Measurements from ENCODE around the gene PTN. TPM values are rescaled to one million over a fixed set of nuclear protein-coding genes. Genes with fewer than 3 reads are reported as not detected.
"Not testable (repeated sequence)": the region's sequence is repeated elsewhere in the genome, so short reads cannot be mapped to it uniquely, and the experiment has no call there.

PTN gene
- polyA plus RNA-seq, 3 donors = not detected

GRCh38 chr7:137242616-137243015, 100.9 kb downstream of the PTN start:
- H3K27me3 Mint-ChIP-seq (ENCODE audit: low read depth in 3 of 3) = peaks cover 0 to 2% (median 0%) of the 10 kb centered on the region in 3 donors
- DNase-seq = no peak
- 81% methylated on average over 4 of the region's 7 CpGs for WGBS (ENCODE audit: insufficient coverage)

GRCh38 chr7:137241655-137242360, 101.7 kb downstream of the PTN start:
- no peaks in the 10 kb centered on the region for H3K79me2 ChIP-seq (ENCODE audit: insufficient read depth, low read length)
- no peaks in the 10 kb centered on the region for H3K4me1 Mint-ChIP-seq
- no peak overlapping the region for H3K4me3 ChIP-seq (replicated peaks in 1 of 3; ENCODE audit: low read depth in 2 of 3, low read length in 3 of 3)
- TF ChIP-seq CTCF (IDR thresholded peaks at IDR 0.05) = no peak
- no peak overlapping the region for H3K9ac ChIP-seq (ENCODE audit: insufficient read depth, low read length, poor library complexity, severe bottlenecking)
- no peak for DNase-seq
- H3K36me3 ChIP-seq (replicated peaks in 1 of 2; ENCODE audit: control insufficient read depth in 1 of 2, insufficient read depth in 2 of 2, low read length in 2 of 2) = no peaks in the 10 kb centered on the region
- no peaks in the 10 kb centered on the region for H3K27me3 ChIP-seq (ENCODE audit: control insufficient read depth in 2 of 2, insufficient read depth in 2 of 2, low read length in 2 of 2)
- H3K27ac ChIP-seq (ENCODE audit: low read depth in 1 of 2, low read length in 2 of 2) = no peak overlapping the region
- no peaks in the 10 kb centered on the region for H4K20me1 ChIP-seq (ENCODE audit: insufficient read depth, low read length)
- no peaks in the 10 kb centered on the region for H3K4me1 ChIP-seq (ENCODE audit: control insufficient read depth in 1 of 2, insufficient read depth in 2 of 2, low read length in 2 of 2)
- H3K27ac Mint-ChIP-seq = no peak overlapping the region
- H3K9me3 ChIP-seq (replicated peaks in 1 of 2; ENCODE audit: control insufficient read depth in 1 of 2, insufficient read depth in 1 of 2, low read length in 2 of 2) = no peaks in the 10 kb centered on the region
- H3K36me3 Mint-ChIP-seq = no peaks in the 10 kb centered on the region
- no peak overlapping the region for H3K4me3 Mint-ChIP-seq
- H2AFZ ChIP-seq (ENCODE audit: insufficient read depth, low read depth, low read length, poor library complexity, severe bottlenecking) = no peak overlapping the region
- no peak overlapping the region for H3K4me2 ChIP-seq (replicated peaks; ENCODE audit: extremely low read depth, low read length, poor library complexity, severe bottlenecking)
- WGBS (ENCODE audit: insufficient coverage) = 59% methylated on average over 2 of the region's 5 CpGs
- H3K9me3 Mint-ChIP-seq = peaks cover 0 to 6% (median 3%) of the 10 kb centered on the region in 7 donors
- intact Hi-C loops (cut with micrococcal nuclease) = no loop called here
- H3K27me3 Mint-ChIP-seq (ENCODE audit: low read depth in 3 of 3) = no peaks in the 10 kb centered on the region

More at GRCh38 chr7:137242616-137243015, 100.9 kb downstream of the PTN start:
- peaks cover 0 to 6% (median 3%) of the 10 kb centered on the region in 7 donors for H3K9me3 Mint-ChIP-seq
- intact Hi-C loops (cut with micrococcal nuclease) = no loop called here
- Histone ChIP-seq H3K79me2 (ENCODE audit: insufficient read depth, low read length) (no peaks in the 10 kb centered on the region), H3K4me3 (replicated peaks in 1 of 3; ENCODE audit: low read depth in 2 of 3, low read length in 3 of 3) (no peak overlapping the region), H3K4me2 (replicated peaks; ENCODE audit: extremely low read depth, low read length, poor library complexity, severe bottlenecking) (no peak overlapping the region), H3K9me3 (replicated peaks in 1 of 2; ENCODE audit: control insufficient read depth in 1 of 2, insufficient read depth in 1 of 2, low read length in 2 of 2) (no peaks in the 10 kb centered on the region), H3K9ac (ENCODE audit: insufficient read depth, low read length, poor library complexity, severe bottlenecking) (no peak overlapping the region), H3K27ac (ENCODE audit: low read depth in 1 of 2, low read length in 2 of 2) (no peak overlapping the region), H4K20me1 (ENCODE audit: insufficient read depth, low read length) (no peaks in the 10 kb centered on the region), H3K36me3 (replicated peaks in 1 of 2; ENCODE audit: control insufficient read depth in 1 of 2, insufficient read depth in 2 of 2, low read length in 2 of 2) (no peaks in the 10 kb centered on the region), H2AFZ (ENCODE audit: insufficient read depth, low read depth, low read length, poor library complexity, severe bottlenecking) (no peak overlapping the region), H3K4me1 (ENCODE audit: control insufficient read depth in 1 of 2, insufficient read depth in 2 of 2, low read length in 2 of 2) (no peaks in the 10 kb centered on the region), H3K27me3 (ENCODE audit: control insufficient read depth in 2 of 2, insufficient read depth in 2 of 2, low read length in 2 of 2) (no peaks in the 10 kb centered on the region)
- H3K4me1 Mint-ChIP-seq = no peaks in the 10 kb centered on the region
- H3K36me3 Mint-ChIP-seq = no peaks in the 10 kb centered on the region
- no peak for TF ChIP-seq CTCF (IDR thresholded peaks at IDR 0.05)
- no peak overlapping the region for H3K27ac Mint-ChIP-seq
- H3K4me3 Mint-ChIP-seq = no peak overlapping the region

GRCh38 chr7:137239186-137239585, 104.3 kb downstream of the PTN start:
- H3K4me3 ChIP-seq (replicated peaks in 1 of 3; ENCODE audit: low read depth in 2 of 3, low read length in 3 of 3); H3K27me3 ChIP-seq (ENCODE audit: control insufficient read depth in 2 of 2, insufficient read depth in 2 of 2, low read length in 2 of 2); H3K36me3 ChIP-seq (replicated peaks in 1 of 2; ENCODE audit: control insufficient read depth in 1 of 2, insufficient read depth in 2 of 2, low read length in 2 of 2); H3K27me3 Mint-ChIP-seq (ENCODE audit: low read depth in 3 of 3); H3K4me1 ChIP-seq (ENCODE audit: control insufficient read depth in 1 of 2, insufficient read depth in 2 of 2, low read length in 2 of 2); H3K4me2 ChIP-seq (replicated peaks; ENCODE audit: extremely low read depth, low read length, poor library complexity, severe bottlenecking); H3K27ac Mint-ChIP-seq; H3K36me3 Mint-ChIP-seq; H3K27ac ChIP-seq (ENCODE audit: low read depth in 1 of 2, low read length in 2 of 2); H3K9ac ChIP-seq (ENCODE audit: insufficient read depth, low read length, poor library complexity, severe bottlenecking); H3K4me3 Mint-ChIP-seq; DNase-seq; H3K79me2 ChIP-seq (ENCODE audit: insufficient read depth, low read length); H3K9me3 ChIP-seq (replicated peaks in 1 of 2; ENCODE audit: control insufficient read depth in 1 of 2, insufficient read depth in 1 of 2, low read length in 2 of 2); intact Hi-C loops (cut with micrococcal nuclease); H2AFZ ChIP-seq (ENCODE audit: insufficient read depth, low read depth, low read length, poor library complexity, severe bottlenecking); H4K20me1 ChIP-seq (ENCODE audit: insufficient read depth, low read length); H3K9me3 Mint-ChIP-seq; H3K4me1 Mint-ChIP-seq: not testable (repeated sequence)
- no CpG with 5 or more reads among the region's 3 CpGs for WGBS (ENCODE audit: insufficient coverage)

All from CD14-positive monocyte (primary cell).